SKM-1 (cell line): ENCODE results near the gene GLUD1.

Experiments used
- DNase-seq: peaks from one replicate; lab custom pipeline; 2025; ENCODE audit not compliant: unreplicated experiment; lab: John Stamatoyannopoulos, UW

The GLUD1 gene

GRCh38 chr10:87000491-87000890, 94.2 kb downstream of the GLUD1 start:
- no peak for DNase-seq
